SHP77 treated with DMSO at 0.1 percent for 48 hours (cell line): ENCODE data around the gene FFAR1.

Source experiments
- DNase-seq: peaks from one replicate; lab custom pipeline; 2025; lab: John Stamatoyannopoulos, UW

The FFAR1 gene

GRCh38 chr19:35347171-35347929 is at the start of gene FFAR1:
Gene FFAR1 (plus strand): TSS chr19:35347902. CDS start chr19:35351552, 3,650 bp downstream.
- no peak for DNase-seq

GRCh38 chr19:35297922-35298321 is 49.8 kb upstream of the FFAR1 start:
- no peak for DNase-seq

- DNase-seq: no peak
These were observed 49.1 kb upstream of the FFAR1 start for GRCh38 chr19:35298561-35298972.

GRCh38 chr19:35299523-35300338 is 48.0 kb upstream of the FFAR1 start:
- DNase-seq: no peak

GRCh38 chr19:35300339-35300649 is 47.4 kb upstream of the FFAR1 start:
- DNase-seq: no peak

- DNase-seq: no peak
These were observed 45.7 kb upstream of the FFAR1 start for GRCh38 chr19:35301961-35302360.

- no peak for DNase-seq
These were observed 45.3 kb upstream of the FFAR1 start for GRCh38 chr19:35302446-35302845.

GRCh38 chr19:35303357-35303915 is 44.3 kb upstream of the FFAR1 start:
- DNase-seq: no peak

GRCh38 chr19:35304036-35304435 is 43.7 kb upstream of the FFAR1 start:
- no peak for DNase-seq

- no peak for DNase-seq
These were observed 42.5 kb upstream of the FFAR1 start for GRCh38 chr19:35305181-35305580.

- no peak for DNase-seq
These were observed 41.0 kb upstream of the FFAR1 start for GRCh38 chr19:35306473-35307246.

GRCh38 chr19:35307931-35308330 is 39.8 kb upstream of the FFAR1 start:
- DNase-seq: no peak

GRCh38 chr19:35308910-35309309 is 38.8 kb upstream of the FFAR1 start:
- no peak for DNase-seq

- DNase-seq: no peak
These were observed 38.0 kb upstream of the FFAR1 start for GRCh38 chr19:35309481-35310279.

GRCh38 chr19:35310331-35310730 is 37.4 kb upstream of the FFAR1 start:
- no peak for DNase-seq

- DNase-seq: no peak
These were observed 36.8 kb upstream of the FFAR1 start for GRCh38 chr19:35310811-35311465.

GRCh38 chr19:35311901-35312665 is 35.6 kb upstream of the FFAR1 start:
- no peak for DNase-seq

GRCh38 chr19:35313587-35313986 is 34.1 kb upstream of the FFAR1 start:
- no peak for DNase-seq

- no peak for DNase-seq
These were observed 33.7 kb upstream of the FFAR1 start for GRCh38 chr19:35314031-35314430.

- no peak for DNase-seq
These were observed 32.7 kb upstream of the FFAR1 start for GRCh38 chr19:35314858-35315470.
